ENCODE results near the gene ANKS1B. TPM values are rescaled to one million over a fixed set of nuclear protein-coding genes. Genes with fewer than 3 reads are reported as not detected.

Gene ANKS1B
- polyA plus RNA-seq, 3 donors: not detected

DNA sequence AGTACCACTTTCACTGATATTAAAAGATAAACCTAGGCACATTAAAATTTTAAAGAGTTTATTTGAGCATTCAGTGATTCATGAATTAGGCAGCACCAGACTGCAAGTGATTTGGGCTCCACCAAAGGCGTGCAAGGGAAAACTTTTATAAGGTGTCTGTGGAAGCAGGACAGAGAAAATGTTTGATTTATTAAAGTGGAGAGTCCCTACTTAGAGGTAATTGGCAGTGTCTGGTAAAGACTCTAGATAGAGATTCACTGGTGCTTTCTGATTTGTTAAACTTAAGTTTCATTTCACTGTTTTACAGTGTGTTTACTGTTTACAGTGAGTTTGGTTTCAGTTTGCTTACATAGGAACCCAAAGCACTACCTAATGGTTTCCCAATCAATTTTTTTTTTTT lies 72.8 kb downstream of the ANKS1B start:
- DNase-seq: no peak
- WGBS (ENCODE audit: insufficient coverage): 89% methylated on average over 1 of the region's 1 CpG
- H3K9me3 Mint-ChIP-seq: peaks cover 0 to 2% (median 0%) of the 10 kb centered on the region in 7 donors

DNA sequence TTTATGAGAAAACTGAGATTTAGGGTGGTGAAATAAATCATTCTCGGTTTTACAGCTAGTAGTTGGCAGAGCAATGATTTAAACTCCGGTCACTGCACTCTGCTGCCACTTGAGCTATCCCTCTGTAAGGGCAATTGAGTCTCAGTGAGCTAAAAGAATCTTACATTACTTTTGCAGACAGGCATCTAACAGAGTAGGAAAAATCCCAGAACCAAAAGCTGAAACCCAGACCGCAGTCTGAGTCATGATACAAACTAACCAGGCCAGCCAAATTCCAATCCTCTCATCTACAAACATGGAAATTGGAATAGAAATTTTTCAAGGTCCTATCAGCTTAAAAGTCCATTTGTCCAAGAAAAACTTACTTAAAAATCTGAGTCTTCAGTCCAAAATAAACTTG lies 73.7 kb downstream of the ANKS1B start:
- no peaks in the 10 kb centered on the region for H3K4me1 ChIP-seq (ENCODE audit: control insufficient read depth in 1 of 2, insufficient read depth in 2 of 2, low read length in 2 of 2)
- no peak overlapping the region for H3K9ac ChIP-seq (ENCODE audit: insufficient read depth, low read length, poor library complexity, severe bottlenecking)
- peaks cover 0 to 2% (median 2%) of the 10 kb centered on the region in 3 donors for H3K27me3 Mint-ChIP-seq (ENCODE audit: low read depth in 3 of 3)

More for the DNA sequence above, 72.8 kb downstream of the ANKS1B start:
- H3K27me3 ChIP-seq (ENCODE audit: control insufficient read depth in 2 of 2, insufficient read depth in 2 of 2, low read length in 2 of 2): no peaks in the 10 kb centered on the region
- H3K79me2 ChIP-seq (ENCODE audit: insufficient read depth, low read length): no peaks in the 10 kb centered on the region
- no peak overlapping the region for H3K27ac ChIP-seq (ENCODE audit: low read depth in 1 of 2, low read length in 2 of 2)
- no peaks in the 10 kb centered on the region for H3K36me3 Mint-ChIP-seq
- peaks cover 0 to 2% (median 2%) of the 10 kb centered on the region in 3 donors for H3K27me3 Mint-ChIP-seq (ENCODE audit: low read depth in 3 of 3)
- no peaks in the 10 kb centered on the region for H3K4me1 ChIP-seq (ENCODE audit: control insufficient read depth in 1 of 2, insufficient read depth in 2 of 2, low read length in 2 of 2)
- intact Hi-C loops (cut with micrococcal nuclease): no loop called here
- H2AFZ ChIP-seq (ENCODE audit: insufficient read depth, low read depth, low read length, poor library complexity, severe bottlenecking): no peak overlapping the region
- H3K4me3 ChIP-seq (replicated peaks in 1 of 3; ENCODE audit: low read depth in 2 of 3, low read length in 3 of 3): no peak overlapping the region
- H3K4me2 ChIP-seq (replicated peaks; ENCODE audit: extremely low read depth, low read length, poor library complexity, severe bottlenecking): no peak overlapping the region
- TF ChIP-seq, protein P1, sequence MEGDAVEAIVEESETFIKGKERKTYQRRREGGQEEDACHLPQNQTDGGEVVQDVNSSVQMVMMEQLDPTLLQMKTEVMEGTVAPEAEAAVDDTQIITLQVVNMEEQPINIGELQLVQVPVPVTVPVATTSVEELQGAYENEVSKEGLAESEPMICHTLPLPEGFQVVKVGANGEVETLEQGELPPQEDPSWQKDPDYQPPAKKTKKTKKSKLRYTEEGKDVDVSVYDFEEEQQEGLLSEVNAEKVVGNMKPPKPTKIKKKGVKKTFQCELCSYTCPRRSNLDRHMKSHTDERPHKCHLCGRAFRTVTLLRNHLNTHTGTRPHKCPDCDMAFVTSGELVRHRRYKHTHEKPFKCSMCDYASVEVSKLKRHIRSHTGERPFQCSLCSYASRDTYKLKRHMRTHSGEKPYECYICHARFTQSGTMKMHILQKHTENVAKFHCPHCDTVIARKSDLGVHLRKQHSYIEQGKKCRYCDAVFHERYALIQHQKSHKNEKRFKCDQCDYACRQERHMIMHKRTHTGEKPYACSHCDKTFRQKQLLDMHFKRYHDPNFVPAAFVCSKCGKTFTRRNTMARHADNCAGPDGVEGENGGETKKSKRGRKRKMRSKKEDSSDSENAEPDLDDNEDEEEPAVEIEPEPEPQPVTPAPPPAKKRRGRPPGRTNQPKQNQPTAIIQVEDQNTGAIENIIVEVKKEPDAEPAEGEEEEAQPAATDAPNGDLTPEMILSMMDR (IDR thresholded peaks at IDR 0.05): no peak
- H4K20me1 ChIP-seq (ENCODE audit: insufficient read depth, low read length): no peaks in the 10 kb centered on the region
- H3K36me3 ChIP-seq (replicated peaks in 1 of 2; ENCODE audit: control insufficient read depth in 1 of 2, insufficient read depth in 2 of 2, low read length in 2 of 2): no peaks in the 10 kb centered on the region
- no peak overlapping the region for H3K27ac Mint-ChIP-seq
- no peak overlapping the region for H3K9ac ChIP-seq (ENCODE audit: insufficient read depth, low read length, poor library complexity, severe bottlenecking)
- no peaks in the 10 kb centered on the region for H3K9me3 ChIP-seq (replicated peaks in 1 of 2; ENCODE audit: control insufficient read depth in 1 of 2, insufficient read depth in 1 of 2, low read length in 2 of 2)
- no peak overlapping the region for H3K4me3 Mint-ChIP-seq
- H3K4me1 Mint-ChIP-seq: no peaks in the 10 kb centered on the region

More for the DNA sequence above, 73.7 kb downstream of the ANKS1B start:
- Histone ChIP-seq H3K4me3 (replicated peaks in 1 of 3; ENCODE audit: low read depth in 2 of 3, low read length in 3 of 3) (no peak overlapping the region), H3K27me3 (ENCODE audit: control insufficient read depth in 2 of 2, insufficient read depth in 2 of 2, low read length in 2 of 2) (no peaks in the 10 kb centered on the region), H3K79me2 (ENCODE audit: insufficient read depth, low read length) (no peaks in the 10 kb centered on the region), H2AFZ (ENCODE audit: insufficient read depth, low read depth, low read length, poor library complexity, severe bottlenecking) (no peak overlapping the region), H4K20me1 (ENCODE audit: insufficient read depth, low read length) (no peaks in the 10 kb centered on the region), H3K9me3 (replicated peaks in 1 of 2; ENCODE audit: control insufficient read depth in 1 of 2, insufficient read depth in 1 of 2, low read length in 2 of 2) (no peaks in the 10 kb centered on the region), H3K36me3 (replicated peaks in 1 of 2; ENCODE audit: control insufficient read depth in 1 of 2, insufficient read depth in 2 of 2, low read length in 2 of 2) (no peaks in the 10 kb centered on the region), H3K27ac (ENCODE audit: low read depth in 1 of 2, low read length in 2 of 2) (no peak overlapping the region), H3K4me2 (replicated peaks; ENCODE audit: extremely low read depth, low read length, poor library complexity, severe bottlenecking) (no peak overlapping the region)
- intact Hi-C loops (cut with micrococcal nuclease): no loop called here
- Mint-ChIP-seq H3K9me3 (peaks cover 0 to 2% (median 0%) of the 10 kb centered on the region in 7 donors), H3K4me1 (no peaks in the 10 kb centered on the region), H3K36me3 (no peaks in the 10 kb centered on the region), H3K27ac (no peak overlapping the region), H3K4me3 (no peak overlapping the region)
- 80% methylated on average over 2 of the region's 3 CpGs for WGBS (ENCODE audit: insufficient coverage)
- no peak for DNase-seq
- TF ChIP-seq, protein P1 (IDR thresholded peaks at IDR 0.05): no peak

Data from CD14-positive monocyte (primary cell).